ENCODE data around the gene TM9SF2.

- TF ChIP-seq, protein P1, sequence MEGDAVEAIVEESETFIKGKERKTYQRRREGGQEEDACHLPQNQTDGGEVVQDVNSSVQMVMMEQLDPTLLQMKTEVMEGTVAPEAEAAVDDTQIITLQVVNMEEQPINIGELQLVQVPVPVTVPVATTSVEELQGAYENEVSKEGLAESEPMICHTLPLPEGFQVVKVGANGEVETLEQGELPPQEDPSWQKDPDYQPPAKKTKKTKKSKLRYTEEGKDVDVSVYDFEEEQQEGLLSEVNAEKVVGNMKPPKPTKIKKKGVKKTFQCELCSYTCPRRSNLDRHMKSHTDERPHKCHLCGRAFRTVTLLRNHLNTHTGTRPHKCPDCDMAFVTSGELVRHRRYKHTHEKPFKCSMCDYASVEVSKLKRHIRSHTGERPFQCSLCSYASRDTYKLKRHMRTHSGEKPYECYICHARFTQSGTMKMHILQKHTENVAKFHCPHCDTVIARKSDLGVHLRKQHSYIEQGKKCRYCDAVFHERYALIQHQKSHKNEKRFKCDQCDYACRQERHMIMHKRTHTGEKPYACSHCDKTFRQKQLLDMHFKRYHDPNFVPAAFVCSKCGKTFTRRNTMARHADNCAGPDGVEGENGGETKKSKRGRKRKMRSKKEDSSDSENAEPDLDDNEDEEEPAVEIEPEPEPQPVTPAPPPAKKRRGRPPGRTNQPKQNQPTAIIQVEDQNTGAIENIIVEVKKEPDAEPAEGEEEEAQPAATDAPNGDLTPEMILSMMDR (IDR thresholded peaks at IDR 0.05): no peak
- no peak for TF ChIP-seq POLR2A (IDR thresholded peaks at IDR 0.05)
These were observed 53.9 kb downstream of the TM9SF2 start for GRCh38 chr13:99555149-99555548.
